SKM-1 treated with dmso at 0.1 percent for 144 hours (cell line): ENCODE results near the gene MIPOL1.
"Not testable (repeated sequence)": the region's sequence is repeated elsewhere in the genome, so short reads cannot be mapped to it uniquely, and the experiment has no call there.

Source experiments
- DNase-seq: peaks from one replicate; lab custom pipeline; 2025; ENCODE audit not compliant: unreplicated experiment; lab: John Stamatoyannopoulos, UW

The MIPOL1 gene

GRCh38 chr14:37279818-37280217, 82.1 kb downstream of the MIPOL1 start:
- no peak for DNase-seq

- no peak for DNase-seq
Observed at GRCh38 chr14:37284760-37285159, 87.0 kb downstream of the MIPOL1 start.

- no peak for DNase-seq
Observed at GRCh38 chr14:37285220-37285619, 87.5 kb downstream of the MIPOL1 start.

- no peak for DNase-seq
Observed at GRCh38 chr14:37289688-37290087, 92.0 kb downstream of the MIPOL1 start.

GRCh38 chr14:37295262-37295661, 97.5 kb downstream of the MIPOL1 start:
- DNase-seq, result not testable (repeated sequence)

- DNase-seq, result no peak
Observed at GRCh38 chr14:37311252-37311651, 113.5 kb downstream of the MIPOL1 start.

GRCh38 chr14:37318938-37319337, 121.2 kb downstream of the MIPOL1 start:
- no peak for DNase-seq

GRCh38 chr14:37320106-37320505, 122.4 kb downstream of the MIPOL1 start:
- DNase-seq, result no peak

- no peak for DNase-seq
Observed at GRCh38 chr14:37325332-37325731, 127.6 kb downstream of the MIPOL1 start.

GRCh38 chr14:37326434-37326833, 128.7 kb downstream of the MIPOL1 start:
- no peak for DNase-seq

GRCh38 chr14:37327933-37328332, 130.2 kb downstream of the MIPOL1 start:
- not testable (repeated sequence) for DNase-seq

GRCh38 chr14:37328673-37329072, 130.9 kb downstream of the MIPOL1 start:
- DNase-seq, result no peak

- no peak for DNase-seq
Observed at GRCh38 chr14:37329189-37330001, 131.7 kb downstream of the MIPOL1 start.

GRCh38 chr14:37330910-37331309, 133.2 kb downstream of the MIPOL1 start:
- DNase-seq, result no peak

- DNase-seq, result no peak
Observed at GRCh38 chr14:37340353-37340752, 142.6 kb downstream of the MIPOL1 start.

- DNase-seq, result no peak
Observed at GRCh38 chr14:37343307-37344094, 145.8 kb downstream of the MIPOL1 start.

GRCh38 chr14:37363661-37364060, 165.9 kb downstream of the MIPOL1 start:
- no peak for DNase-seq

GRCh38 chr14:37369425-37369824, 171.7 kb downstream of the MIPOL1 start:
- DNase-seq, result no peak

- no peak for DNase-seq
Observed at GRCh38 chr14:37375566-37375965, 177.8 kb downstream of the MIPOL1 start.

- DNase-seq, result no peak
Observed at GRCh38 chr14:37376944-37377609, 179.3 kb downstream of the MIPOL1 start.

- DNase-seq, result no peak
Observed at GRCh38 chr14:37384870-37385596, 187.3 kb downstream of the MIPOL1 start.
